Common myeloid progenitor, CD34-positive (primary cell): ENCODE measurements around the gene OR9A4.

Experiments used
- CTCF ChIA-PET: fragments of 350-600 bp; sonication (Branson Sonifier 250); formaldehyde crosslinking; loops from one replicate; lab custom pipeline; 2021; ENCODE audit warnings: antibody characterized with exemption; lab: Charles Lee
- POLR2A ChIA-PET: fragments of 350-600 bp; sonication (Branson Sonifier 250); formaldehyde crosslinking; loops from one replicate; lab custom pipeline; 2021; ENCODE audit warnings: antibody characterized with exemption; lab: Charles Lee
- DNase-seq, 3 donors: peaks; one replicate each; pipeline versions ENCODE4 v3.0.0 to v3.0.0-alpha.2; 2013
- H3K27ac ChIP-seq, 2 experiments: 1 replicate in 1 of 2; 2 replicates in 1 of 2; pipeline ENCODE4 v1.7.0; 2013; ENCODE audit warnings: inconsistent platforms in 2 of 2, low read length in 2 of 2, mild to moderate bottlenecking in 2 of 2, low read depth in 1 of 2, moderate library complexity in 1 of 2; ENCODE audit not compliant: severe bottlenecking in 2 of 2, insufficient read depth in 1 of 2, poor library complexity in 1 of 2
- H3K27me3 ChIP-seq, 5 experiments: replicated peaks in 2 of 5; 1 replicate in 3 of 5; 2 replicates in 2 of 5; pipeline versions ENCODE4 v1.6.1 to v1.7.0; 2013; ENCODE audit warnings: low read length in 4 of 5, mild to moderate bottlenecking in 2 of 5, moderate library complexity in 2 of 5, inconsistent platforms in 1 of 5; ENCODE audit not compliant: insufficient read depth in 5 of 5, control insufficient read depth in 4 of 5
- H3K36me3 ChIP-seq, 4 experiments: 1 replicate in 2 of 4; 2 replicates in 2 of 4; pipeline versions ENCODE4 v1.6.1 to v1.7.0; 2013; ENCODE audit warnings: low read length in 3 of 4, control low read depth in 1 of 4, mild to moderate bottlenecking in 1 of 4; ENCODE audit not compliant: control insufficient read depth in 4 of 4, insufficient read depth in 4 of 4
- H3K4me1 ChIP-seq, 4 experiments: 1 replicate in 3 of 4; 2 replicates in 1 of 4; pipeline versions ENCODE4 v1.6.1 to v1.7.1; 2013; ENCODE audit warnings: low read length in 3 of 4, mild to moderate bottlenecking in 3 of 4, control low read depth in 1 of 4, inconsistent platforms in 1 of 4, moderate library complexity in 1 of 4; ENCODE audit not compliant: control insufficient read depth in 4 of 4, insufficient read depth in 4 of 4; ENCODE audit errors: control extremely low read depth in 1 of 4
- H3K4me3 ChIP-seq, 7 experiments: 1 replicate in 4 of 7; 2 replicates in 3 of 7; pipeline versions ENCODE4 v1.5.1 to v1.7.0; 2013; ENCODE audit warnings: mild to moderate bottlenecking in 7 of 7, low read length in 6 of 7, moderate library complexity in 6 of 7, inconsistent platforms in 2 of 7, low read depth in 2 of 7, control low read depth in 1 of 7; ENCODE audit not compliant: insufficient read depth in 4 of 7, control insufficient read depth in 1 of 7; ENCODE audit errors: extremely low read depth in 1 of 7
- H3K9me3 ChIP-seq, 5 experiments: 1 replicate in 4 of 5; 2 replicates in 1 of 5; pipeline versions ENCODE4 v1.6.1 to v1.7.1; 2013; ENCODE audit warnings: low read length in 4 of 5, mild to moderate bottlenecking in 2 of 5, inconsistent platforms in 1 of 5, low read depth in 1 of 5, moderate library complexity in 1 of 5; ENCODE audit not compliant: control insufficient read depth in 4 of 5, insufficient read depth in 2 of 5; ENCODE audit errors: control extremely low read depth in 1 of 5
- WGBS: methylation state at CpG from one replicate; pipeline ENCODE4 v1.1.5; 2013; ENCODE audit not compliant: insufficient coverage; 5-methylcytosine and 5-hydroxymethylcytosine counted together

The OR9A4 gene

DNA sequence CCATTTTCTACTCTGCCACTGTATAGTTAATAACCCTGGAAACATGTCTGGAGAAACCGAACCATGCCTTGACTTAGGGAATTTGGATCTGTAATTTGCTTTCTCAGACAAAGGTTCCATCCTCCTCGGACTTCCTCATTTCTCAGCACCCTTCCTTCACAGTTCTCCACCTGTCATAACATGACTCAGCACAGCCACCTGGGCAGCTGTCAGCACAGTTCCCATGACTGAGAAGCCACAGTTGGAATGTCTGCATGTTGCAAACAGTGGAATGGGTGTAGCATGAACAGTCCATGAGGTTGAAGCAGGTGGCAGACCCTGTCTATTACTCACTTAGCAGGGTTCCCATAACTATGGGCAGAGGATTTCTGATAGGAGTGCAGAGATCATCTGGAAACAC, 634 bp upstream of the OR9A4 start:
- POLR2A ChIA-PET, result interaction anchor here (0.7 kb wide), 1 partner anchor 49 kb away, joined by 3 read pairs; no protein-coding TSS in a partner anchor
- DNase-seq, result peak; percentile 38 to 91 (median 87)
- Histone ChIP-seq H3K27ac (no peak overlapping the region), H3K4me3 (no peak overlapping the region), H3K27me3 (no peaks in the 10 kb centered on the region), H3K9me3 (no peaks in the 10 kb centered on the region), H3K4me1 (peaks cover 0 to 34% (median 12%) of the 10 kb centered on the region in 4 experiments), H3K36me3 (no peaks in the 10 kb centered on the region)
- 14% methylated on average over 1 of the region's 2 CpGs for WGBS
- CTCF ChIA-PET, result interaction anchor here (1.5 kb wide), 1 partner anchor 59 kb away, joined by 3 read pairs; no protein-coding TSS in a partner anchor

DNA sequence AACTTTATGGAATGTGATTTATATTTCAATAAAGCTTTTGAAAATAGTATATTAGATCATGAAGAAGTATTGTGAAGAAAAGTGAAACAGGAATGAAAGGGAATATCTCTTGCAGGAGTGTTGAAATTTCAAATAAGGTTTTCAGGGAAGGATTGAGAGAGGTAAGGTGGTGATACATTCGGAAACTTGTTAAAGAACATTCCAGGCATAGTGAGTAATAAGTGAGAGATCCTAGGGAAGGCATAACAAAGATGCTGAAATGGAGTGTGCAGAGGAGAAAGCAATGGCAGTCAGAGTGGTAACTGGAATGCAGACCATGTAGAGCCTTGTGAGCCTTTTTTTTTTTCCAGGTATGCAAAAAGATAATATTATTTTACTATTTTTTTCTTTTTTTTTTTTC, 4.1 kb downstream of the OR9A4 start:
- 100% methylated on average over 1 of the region's 1 CpG for WGBS
- ChIA-PET POLR2A (no interaction called here), CTCF (no interaction called here)
- Histone ChIP-seq H3K4me1 (peaks cover 0 to 19% (median 9%) of the 10 kb centered on the region in 4 experiments), H3K27me3 (no peaks in the 10 kb centered on the region), H3K9me3 (no peaks in the 10 kb centered on the region), H3K36me3 (no peaks in the 10 kb centered on the region), H3K27ac (no peak overlapping the region), H3K4me3 (no peak overlapping the region)
- no peak for DNase-seq

DNA sequence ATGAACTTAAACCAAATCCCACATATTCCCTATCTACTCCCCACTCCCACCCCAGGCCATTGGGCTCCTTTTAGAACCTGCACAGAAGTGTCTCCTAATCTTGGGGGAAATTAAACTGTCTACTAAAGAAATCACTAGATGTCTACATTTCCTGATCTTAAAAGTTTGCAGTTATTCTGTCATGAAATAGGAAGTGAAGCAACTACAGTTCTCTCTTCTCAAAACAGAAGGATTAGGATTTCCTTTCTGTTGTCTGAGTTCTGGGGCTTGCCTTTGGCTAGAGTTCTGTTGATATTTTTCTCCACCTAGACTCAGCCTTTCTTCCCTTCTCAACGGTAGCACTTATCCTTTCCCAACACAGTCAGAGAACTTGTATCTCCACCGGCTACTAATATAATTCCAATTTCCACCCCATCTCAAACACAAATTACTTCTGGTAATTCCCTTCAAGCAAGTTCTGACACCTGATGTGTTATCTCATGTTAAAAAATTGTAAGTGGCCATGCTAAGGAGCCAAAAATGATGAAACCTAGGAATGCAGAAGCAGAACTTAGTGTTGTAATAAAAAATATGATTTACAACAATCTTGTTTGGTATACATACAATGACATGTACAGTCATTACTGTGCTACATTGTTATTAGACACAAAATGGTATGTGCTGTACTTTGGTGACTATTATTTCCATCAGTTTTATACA, 12.1 kb downstream of the OR9A4 start:
- no peaks in the 10 kb centered on the region for H3K27me3 ChIP-seq
- ChIA-PET CTCF (interaction anchor here (1.2 kb wide), 1 partner anchor 22 kb away, joined by 3 read pairs; no protein-coding TSS in a partner anchor), POLR2A (no interaction called here)
- peak overlapping the region in 1 of 2 experiments; percentile 16 for H3K27ac ChIP-seq
- peak overlapping the region in 1 of 7 experiments; percentile 4 for H3K4me3 ChIP-seq
- H3K36me3 ChIP-seq, result peaks cover 0 to 3% (median 0%) of the 10 kb centered on the region in 4 experiments
- H3K9me3 ChIP-seq, result no peaks in the 10 kb centered on the region
- 17% methylated on average over 1 of the region's 2 CpGs for WGBS
- peaks cover 8 to 23% (median 12%) of the 10 kb centered on the region in 4 experiments for H3K4me1 ChIP-seq
- DNase-seq, result peak in 2 of 3 donors; percentile 41 to 51

DNA sequence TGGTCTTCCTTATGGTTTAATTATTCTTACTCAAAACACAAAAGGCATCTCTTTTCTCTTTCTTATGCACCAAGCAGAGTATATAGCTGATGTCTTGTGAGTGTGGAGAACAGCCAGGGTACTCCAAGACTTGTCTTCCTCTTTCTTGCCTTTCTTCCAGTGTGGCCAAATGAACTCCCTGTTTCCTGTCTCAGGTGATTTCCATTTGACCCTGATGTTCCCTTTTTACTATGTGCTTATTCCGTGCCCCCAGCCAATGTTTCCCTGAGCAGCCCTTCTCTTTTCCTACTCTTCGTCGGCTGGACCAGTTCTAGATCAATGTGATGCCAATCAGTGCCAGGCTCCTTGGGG, 12.6 kb downstream of the OR9A4 start:
- Histone ChIP-seq H3K36me3 (peaks cover 0 to 3% (median 0%) of the 10 kb centered on the region in 4 experiments), H3K4me3 (no peak overlapping the region), H3K27me3 (no peaks in the 10 kb centered on the region), H3K9me3 (no peaks in the 10 kb centered on the region), H3K27ac (peak overlapping the region in 1 of 2 experiments; percentile 16), H3K4me1 (peaks cover 8 to 23% (median 12%) of the 10 kb centered on the region in 4 experiments)
- ChIA-PET POLR2A (no interaction called here), CTCF (no interaction called here)
- peak in 2 of 3 donors; percentile 18 to 32 for DNase-seq
- 87% methylated on average over 3 of the region's 3 CpGs for WGBS

DNA sequence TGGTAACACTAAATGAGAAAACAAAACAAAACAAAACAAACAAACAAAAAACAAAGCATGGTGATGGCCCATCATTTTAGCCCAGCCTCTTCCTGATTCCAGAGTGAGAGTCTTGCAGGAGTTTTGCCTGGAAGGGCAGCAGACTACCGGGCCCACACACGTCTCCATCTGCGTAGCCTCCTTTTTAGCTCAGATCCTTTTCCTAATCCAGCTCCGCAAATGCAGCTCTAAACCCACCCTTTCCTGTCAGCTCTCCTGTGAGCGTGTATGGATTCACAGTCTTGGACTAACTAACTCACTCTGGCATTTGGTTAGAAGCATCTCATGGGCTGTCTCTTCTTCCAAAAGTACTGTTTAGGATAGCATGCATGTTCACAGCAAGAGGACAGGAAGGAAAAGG, 14.0 kb downstream of the OR9A4 start:
- POLR2A ChIA-PET, result no interaction called here
- Histone ChIP-seq H3K4me1 (peaks cover 8 to 23% (median 12%) of the 10 kb centered on the region in 4 experiments), H3K9me3 (no peaks in the 10 kb centered on the region), H3K27ac (no peak overlapping the region), H3K4me3 (no peak overlapping the region), H3K36me3 (peaks cover 0 to 3% (median 0%) of the 10 kb centered on the region in 4 experiments), H3K27me3 (no peaks in the 10 kb centered on the region)
- WGBS, result 100% methylated on average over 5 of the region's 5 CpGs
- CTCF ChIA-PET, result interaction anchor here (1.5 kb wide), 1 partner anchor 25 kb away, joined by 3 read pairs; no protein-coding TSS in a partner anchor
- no peak for DNase-seq

DNA sequence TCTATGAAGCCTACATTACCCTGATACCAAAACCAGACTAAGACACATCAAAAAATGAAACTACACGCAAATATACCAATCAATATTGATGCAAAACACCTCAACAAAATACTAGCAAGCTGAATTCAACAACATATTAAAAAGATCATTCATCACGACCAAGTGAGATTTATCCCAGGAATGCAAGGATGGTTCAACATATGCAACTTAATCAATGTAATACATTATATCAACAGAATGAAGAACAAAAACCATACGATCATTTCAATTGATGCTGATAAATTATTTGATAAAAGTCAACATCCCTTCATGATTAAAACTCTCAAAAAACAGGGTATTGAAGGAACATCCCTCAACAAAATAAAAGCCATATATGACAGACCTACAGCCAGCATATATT, 24.9 kb downstream of the OR9A4 start:
- CTCF ChIA-PET, result interaction anchor here (2.2 kb wide), 1 partner anchor 8 kb away, joined by 7 read pairs; no protein-coding TSS in a partner anchor
- Histone ChIP-seq H3K9me3 (peaks cover 0 to 20% (median 1%) of the 10 kb centered on the region in 5 experiments), H3K36me3 (no peaks in the 10 kb centered on the region), H3K27me3 (no peaks in the 10 kb centered on the region), H3K27ac (no peak overlapping the region), H3K4me1 (peaks cover 4 to 20% (median 11%) of the 10 kb centered on the region in 4 experiments), H3K4me3 (no peak overlapping the region)
- POLR2A ChIA-PET, result no interaction called here
- no peak for DNase-seq
- WGBS, result no CpG with 5 or more reads among the region's 3 CpGs

DNA sequence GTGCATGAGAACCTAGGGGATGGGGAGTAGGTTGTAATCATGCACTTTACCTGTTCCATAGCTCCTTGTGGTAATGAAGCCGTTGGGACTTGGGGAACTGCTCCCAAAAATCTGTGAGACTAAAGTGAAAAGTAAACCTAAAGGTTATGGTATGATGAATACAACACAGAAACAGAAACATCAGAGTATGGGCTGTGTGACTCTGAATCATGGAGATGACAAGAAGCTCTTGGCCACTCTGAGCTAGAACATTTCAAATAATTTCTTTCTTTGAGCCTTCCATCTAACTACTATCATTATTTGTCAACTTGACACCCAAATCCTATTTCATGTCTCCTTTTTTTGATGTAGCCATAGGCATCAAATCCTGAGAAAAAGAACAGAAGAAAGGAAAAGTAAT, 27.6 kb downstream of the OR9A4 start:
- H3K27ac ChIP-seq, result no peak overlapping the region
- ChIA-PET POLR2A (no interaction called here), CTCF (interaction anchor here (0.7 kb wide), 1 partner anchor 33 kb away, joined by 3 read pairs; no protein-coding TSS in a partner anchor)
- no peak overlapping the region for H3K4me3 ChIP-seq
- DNase-seq, result no peak
- H3K9me3 ChIP-seq, result peaks cover 0 to 9% (median 0%) of the 10 kb centered on the region in 5 experiments
- no peaks in the 10 kb centered on the region for H3K27me3 ChIP-seq
- WGBS, result 100% methylated on average over 1 of the region's 1 CpG
- H3K36me3 ChIP-seq, result no peaks in the 10 kb centered on the region
- peaks cover 7 to 29% (median 13%) of the 10 kb centered on the region in 4 experiments for H3K4me1 ChIP-seq
